SK-N-SH (cell line): Measurements from ENCODE around the gene FAM20B. TPM values are rescaled to one million over a fixed set of nuclear protein-coding genes. Genes with fewer than 3 reads are reported as not detected.
A peak's percentile ranks its signal among the peaks of the same experiment; 100 is the strongest.

Source experiments
- CTCF ChIA-PET: fragments of 300-600, 350-600 bp; formaldehyde crosslinking; extraction: SDS; loops from one replicate; lab custom pipeline; 2021; lab: Yijun Ruan, JAX
- POLR2A ChIA-PET: fragments of 350-600 bp; sonication (Branson Sonifier 250); formaldehyde crosslinking; extraction: SDS; loops from one replicate; lab custom pipeline; 2020; ENCODE audit warnings: antibody characterized with exemption, inconsistent platforms; lab: Yijun Ruan, JAX
- DNase-seq: peaks from one replicate; pipeline ENCODE4 v3.0.0; 2012
- H2AFZ ChIP-seq: fragments of 200-600 bp; sonication (generic); 2 replicates; pipeline ENCODE4 v1.8.1; 2016; ENCODE audit warnings: antibody characterized with exemption, mild to moderate bottlenecking, low read depth
- H3F3A ChIP-seq: fragments of 200-600 bp; sonication (generic); replicated peaks from 2 replicates; pipeline ENCODE3; 2016; ENCODE audit warnings: antibody characterized with exemption, mild to moderate bottlenecking; ENCODE audit not compliant: insufficient read depth
- H3K27ac ChIP-seq, 2 experiments: fragments of 200-500 bp in 1 of 2; fragments of 200-600 bp in 1 of 2; sonication (Bioruptor generic) in 1 of 2; sonication (generic), shearing (Covaris generic) in 1 of 2; 2 replicates each; pipeline versions ENCODE4 v1.5.1 to v1.6.1; 2014 to 2016; ENCODE audit warnings: low read depth in 2 of 2, inconsistent platforms in 1 of 2, low read length in 1 of 2, mild to moderate bottlenecking in 1 of 2, mixed read lengths in 1 of 2
- H3K27me3 ChIP-seq: fragments of 200-600 bp; sonication (generic), shearing (Covaris generic); 2 replicates; pipeline ENCODE4 v1.6.1; 2016; ENCODE audit warnings: mixed run types; ENCODE audit not compliant: insufficient read depth
- H3K36me3 ChIP-seq, 2 experiments: fragments of 200-500 bp in 1 of 2; fragments of 200-600 bp in 1 of 2; sonication (Bioruptor generic) in 1 of 2; sonication (generic) in 1 of 2; replicated peaks in 1 of 2; 2 replicates each; pipeline versions ENCODE3 to v1.5.1; 2014 to 2016; ENCODE audit warnings: low read length in 1 of 2, mild to moderate bottlenecking in 1 of 2; ENCODE audit not compliant: insufficient read depth in 2 of 2, control insufficient read depth in 1 of 2
- H3K4me1 ChIP-seq, 2 experiments: fragments of 200-500 bp in 1 of 2; fragments of 200-600 bp in 1 of 2; sonication (Bioruptor generic) in 1 of 2; sonication (generic), shearing (Covaris generic) in 1 of 2; 2 replicates each; pipeline versions ENCODE4 v1.5.1 to v1.6.1; 2014 to 2016; ENCODE audit warnings: low read depth in 1 of 2, low read length in 1 of 2, mixed run types in 1 of 2; ENCODE audit not compliant: insufficient read depth in 2 of 2, control insufficient read depth in 1 of 2
- H3K4me2 ChIP-seq: fragments of 200-600 bp; sonication (generic), shearing (Covaris generic); 2 replicates; pipeline ENCODE4 v1.6.1; 2017; ENCODE audit warnings: mixed run types
- H3K4me3 ChIP-seq, 2 experiments: fragments of 200-500 bp in 1 of 2; fragments of 200-600 bp in 1 of 2; sonication (Bioruptor generic) in 1 of 2; sonication (generic), shearing (Covaris generic) in 1 of 2; 2 replicates each; pipeline versions ENCODE4 v1.5.1 to v1.8.1; 2014 to 2016; ENCODE audit warnings: low read depth in 2 of 2, inconsistent platforms in 1 of 2, low read length in 1 of 2, mild to moderate bottlenecking in 1 of 2, mixed read lengths in 1 of 2, moderate library complexity in 1 of 2
- H3K79me2 ChIP-seq: fragments of 200-600 bp; sonication (generic); 2 replicates; pipeline ENCODE4 v1.8.1; 2017; ENCODE audit warnings: mild to moderate bottlenecking; ENCODE audit not compliant: insufficient read depth
- H3K9ac ChIP-seq: fragments of 200-600 bp; sonication (generic); 2 replicates; pipeline ENCODE4 v1.6.1; 2017; ENCODE audit warnings: mixed run types
- H3K9me2 ChIP-seq: fragments of 200-600 bp; sonication (generic); 2 replicates; pipeline ENCODE4 v1.6.1; 2017; ENCODE audit warnings: mixed run types
- H3K9me3 ChIP-seq: fragments of 200-600 bp; sonication (generic); 2 replicates; pipeline ENCODE4 v1.6.1; 2017; ENCODE audit warnings: mixed run types, mild to moderate bottlenecking, moderate library complexity
- H4K20me1 ChIP-seq: fragments of 200-600 bp; sonication (generic); 2 replicates; pipeline ENCODE4 v1.6.1; 2017; ENCODE audit warnings: mild to moderate bottlenecking, mixed run types; ENCODE audit not compliant: insufficient read depth
- EP300 ChIP-seq, 2 experiments: IDR thresholded peaks; 2 replicates each; pipeline versions ENCODE4 v1.4.0 to v1.6.1; 2012; ENCODE audit warnings: borderline replicate concordance in 1 of 2, low read depth in 1 of 2, low read length in 1 of 2
- FOXJ3 ChIP-seq: sonication (generic); formaldehyde crosslinking; IDR thresholded peaks from 2 replicates; pipeline ENCODE4 v1.5.1; 2020; ENCODE audit warnings: mild to moderate bottlenecking, missing genetic modification reagents
- GATA2 ChIP-seq: sonication (generic); formaldehyde crosslinking; IDR thresholded peaks from 2 replicates; pipeline ENCODE4 v1.5.0; 2020; ENCODE audit warnings: mild to moderate bottlenecking, missing genetic modification reagents
- MAX ChIP-seq: IDR thresholded peaks from 2 replicates; pipeline ENCODE4 v1.4.0; 2012; ENCODE audit warnings: low read depth
- MXI1 ChIP-seq: IDR thresholded peaks from 2 replicates; pipeline ENCODE4 v1.6.1; 2012; ENCODE audit warnings: mild to moderate bottlenecking, low read depth, low read length, improper control_type of control experiment
- NRF1 ChIP-seq: IDR thresholded peaks from 2 replicates; pipeline ENCODE4 v1.6.1; 2012; ENCODE audit warnings: low read depth, mild to moderate bottlenecking, low read length
- PBX3 ChIP-seq: IDR thresholded peaks from 2 replicates; pipeline ENCODE4; 2012
- REST ChIP-seq: IDR thresholded peaks from 2 replicates; pipeline ENCODE4 v1.6.1; 2012; ENCODE audit warnings: mild to moderate bottlenecking, low read depth, low read length, moderate library complexity
- TAF1 ChIP-seq: IDR thresholded peaks from 2 replicates; pipeline ENCODE4 v1.6.1; 2012; ENCODE audit warnings: low read depth, mild to moderate bottlenecking, low read length, moderate library complexity, borderline replicate concordance
- TEAD4 ChIP-seq: IDR thresholded peaks from 2 replicates; pipeline ENCODE4 v1.4.0; 2012; ENCODE audit warnings: mild to moderate bottlenecking, borderline replicate concordance; ENCODE audit not compliant: insufficient read depth
- YY1 ChIP-seq: IDR thresholded peaks from 2 replicates; pipeline ENCODE4 v1.4.0; 2012; ENCODE audit warnings: low read depth, mild to moderate bottlenecking
- WGBS: methylation state at CpG from one replicate; pipeline ENCODE4 v1.1.6; 2017; ENCODE audit warnings: low lambda C conversion rate; 5-methylcytosine and 5-hydroxymethylcytosine counted together
- polyA plus RNA-seq, 3 experiments: library from polyadenylated mRNA; depleted of rRNA; stranded (reverse); fragments of >200 nt; gene quantifications; 2 replicates each; pipeline ENCODE4 v1.2.3, GENCODE V29; 2012
- TF ChIP-seq, protein P1 (sequence below): IDR thresholded peaks from 2 replicates; pipeline ENCODE4 v1.4.0; 2012; ENCODE audit warnings: low read depth, borderline replicate concordance

FAM20B gene
- polyA plus RNA-seq, 1 of the 3 experiments (the other 2 are of a cell fraction): 14.9 TPM

DNA sequence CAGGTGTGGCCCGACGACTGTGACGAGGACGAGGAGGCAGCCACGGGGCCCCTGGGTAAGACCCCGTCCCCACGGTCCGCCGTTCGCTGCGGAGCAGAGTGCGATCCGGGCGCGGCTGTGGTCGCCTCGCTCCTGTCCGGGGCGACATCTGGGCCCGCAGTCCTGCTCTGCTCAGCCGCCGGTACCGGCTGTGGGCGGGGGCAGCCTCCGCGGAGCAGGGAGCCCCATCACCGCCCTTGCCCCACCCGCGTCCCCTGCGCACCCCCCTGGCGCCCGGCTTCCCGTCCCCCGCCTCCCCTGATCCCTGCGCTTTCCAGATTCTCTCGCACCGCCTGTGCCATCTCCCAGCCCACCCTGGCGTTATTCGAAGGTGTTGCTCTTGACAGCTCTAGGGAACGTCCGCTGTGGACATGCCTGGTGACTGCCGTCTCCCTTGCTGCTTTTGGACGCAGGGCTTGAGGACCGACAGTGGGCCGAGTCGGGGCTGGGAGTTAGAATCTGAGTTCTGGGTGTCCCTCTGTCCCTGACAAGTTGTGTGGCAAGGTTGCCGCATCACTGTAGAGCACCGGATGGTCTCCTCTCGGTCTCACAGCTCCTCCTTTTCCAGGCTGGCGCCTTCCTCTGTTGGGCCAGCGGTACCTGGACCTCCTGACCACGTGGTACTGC lies 56.8 kb downstream of the FAM20B start:
- DNase-seq: peak; percentile 79
- peak overlapping the region; percentile 97 for H3K4me2 ChIP-seq
- peak overlapping the region; percentile 73 for H3K27ac ChIP-seq
- peaks cover 26% of the 10 kb centered on the region for H3K79me2 ChIP-seq
- H4K20me1 ChIP-seq: no peaks in the 10 kb centered on the region
- peak overlapping the region; percentile 83 for H3K9ac ChIP-seq
- peaks cover 2% of the 10 kb centered on the region for H3F3A ChIP-seq
- no peaks in the 10 kb centered on the region for H3K27me3 ChIP-seq
- H3K4me1 ChIP-seq: peaks cover 0 to 13% of the 10 kb centered on the region in 2 experiments; a peak in 1 of 4 replicates
- no peaks in the 10 kb centered on the region for H3K9me2 ChIP-seq
- H2AFZ ChIP-seq: peak overlapping the region; percentile 81
- WGBS: 0% methylated on average over 8 of the region's 52 CpGs
- peaks cover 0 to 12% of the 10 kb centered on the region in 2 experiments for H3K36me3 ChIP-seq
- ChIA-PET POLR2A (interaction anchor here (1.0 to 1.6 kb wide), 2 partner anchors 9 to 53 kb away, joined by 3 to 5 read pairs; no protein-coding TSS in a partner anchor), CTCF (interaction anchor here (0.7 to 8.0 kb wide), 8 partner anchors 9 to 287 kb away, joined by 3 to 63 read pairs (median 4); partner anchors contain the start of gene AXDND1)
- H3K9me3 ChIP-seq: no peaks in the 10 kb centered on the region
- no peak for TF ChIP-seq GATA2 (CRISPR knock-in tag)
- TF ChIP-seq TEAD4: no peak
- no peak for TF ChIP-seq EP300 (IDR thresholded peaks at IDR 0.05; ENCODE audit: borderline replicate concordance in 1 of 2, low read depth in 1 of 2, low read length in 1 of 2)
- TF ChIP-seq MAX: peak; percentile 66; the same call in 1 of the 2 replicates
- TF ChIP-seq, protein P1, sequence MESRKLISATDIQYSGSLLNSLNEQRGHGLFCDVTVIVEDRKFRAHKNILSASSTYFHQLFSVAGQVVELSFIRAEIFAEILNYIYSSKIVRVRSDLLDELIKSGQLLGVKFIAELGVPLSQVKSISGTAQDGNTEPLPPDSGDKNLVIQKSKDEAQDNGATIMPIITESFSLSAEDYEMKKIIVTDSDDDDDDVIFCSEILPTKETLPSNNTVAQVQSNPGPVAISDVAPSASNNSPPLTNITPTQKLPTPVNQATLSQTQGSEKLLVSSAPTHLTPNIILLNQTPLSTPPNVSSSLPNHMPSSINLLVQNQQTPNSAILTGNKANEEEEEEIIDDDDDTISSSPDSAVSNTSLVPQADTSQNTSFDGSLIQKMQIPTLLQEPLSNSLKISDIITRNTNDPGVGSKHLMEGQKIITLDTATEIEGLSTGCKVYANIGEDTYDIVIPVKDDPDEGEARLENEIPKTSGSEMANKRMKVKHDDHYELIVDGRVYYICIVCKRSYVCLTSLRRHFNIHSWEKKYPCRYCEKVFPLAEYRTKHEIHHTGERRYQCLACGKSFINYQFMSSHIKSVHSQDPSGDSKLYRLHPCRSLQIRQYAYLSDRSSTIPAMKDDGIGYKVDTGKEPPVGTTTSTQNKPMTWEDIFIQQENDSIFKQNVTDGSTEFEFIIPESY: no peak
- TF ChIP-seq YY1: no peak
- no peak for TF ChIP-seq TAF1
- TF ChIP-seq FOXJ3 (CRISPR knock-in tag): 0 out of 2 replicates have a peak, but pooled peaks have one; percentile 13
- TF ChIP-seq MXI1: peak; percentile 71
- TF ChIP-seq PBX3: no peak
- TF ChIP-seq REST: no peak
- no peak for TF ChIP-seq NRF1
- H3K4me3 ChIP-seq: peak overlapping the region; percentile 81 to 84
